Osteoblast (primary cell): ENCODE data around the gene PNPLA8. TPM values are rescaled to one million over a fixed set of nuclear protein-coding genes. Genes with fewer than 3 reads are reported as not detected.

Source experiments
- DNase-seq: peaks from one replicate; pipeline ENCODE4 v3.0.0; 2011; ENCODE audit warnings: low spot score, mixed read lengths; ENCODE audit not compliant: insufficient read length; ENCODE audit errors: missing footprints
- H2AFZ ChIP-seq: 2 replicates; pipeline ENCODE4 v1.6.0; 2011; ENCODE audit warnings: mild to moderate bottlenecking, low read length
- H3K27ac ChIP-seq: 2 replicates; pipeline ENCODE4 v1.5.1; 2011; ENCODE audit warnings: mild to moderate bottlenecking, low read depth, low read length, moderate library complexity
- H3K27me3 ChIP-seq: 2 replicates; pipeline ENCODE4 v1.6.0; 2012; ENCODE audit warnings: mild to moderate bottlenecking, control low read depth, inconsistent platforms, low read length, moderate library complexity; ENCODE audit not compliant: insufficient read depth
- H3K36me3 ChIP-seq: 2 replicates; pipeline ENCODE4 v1.5.1; 2011; ENCODE audit warnings: mild to moderate bottlenecking, low read length, control low read depth, moderate library complexity; ENCODE audit not compliant: insufficient read depth
- H3K4me1 ChIP-seq: 2 replicates; pipeline ENCODE4 v1.5.1; 2011; ENCODE audit warnings: mild to moderate bottlenecking, low read length, control low read depth, moderate library complexity; ENCODE audit not compliant: insufficient read depth
- H3K4me2 ChIP-seq: 2 replicates; pipeline ENCODE4 v1.6.0; 2011; ENCODE audit warnings: mild to moderate bottlenecking, low read length; ENCODE audit not compliant: insufficient read depth
- H3K4me3 ChIP-seq: fragments of 200-600 bp; sonication (generic); 3 replicates; pipeline ENCODE4 v1.5.1; 2012; ENCODE audit warnings: mild to moderate bottlenecking, low read length, inconsistent platforms; ENCODE audit not compliant: insufficient read depth
- H3K79me2 ChIP-seq: 2 replicates; pipeline ENCODE4 v1.6.0; 2012; ENCODE audit warnings: mild to moderate bottlenecking, low read length, control low read depth, inconsistent platforms; ENCODE audit not compliant: insufficient read depth
- H3K9me3 ChIP-seq: 2 replicates; pipeline ENCODE4 v1.5.1; 2011; ENCODE audit warnings: low read depth, low read length, control low read depth
- H4K20me1 ChIP-seq: 2 replicates; pipeline ENCODE4 v1.6.0; 2012; ENCODE audit warnings: mild to moderate bottlenecking, low read length, control low read depth; ENCODE audit not compliant: insufficient read depth
- total RNA-seq: library from RNA; depleted of rRNA; stranded (reverse); fragments of >200 nt; gene quantifications from 2 replicates; pipeline ENCODE4 v1.2.3, GENCODE V29; 2012
- TF ChIP-seq, protein P1 (sequence below): IDR thresholded peaks from 2 replicates; pipeline ENCODE4 v1.5.1; 2011; ENCODE audit warnings: mild to moderate bottlenecking, low read depth, low read length, moderate library complexity; ENCODE audit errors: extremely low read depth

PNPLA8 gene
- total RNA-seq, 1 donor: 37.6 TPM

DNA sequence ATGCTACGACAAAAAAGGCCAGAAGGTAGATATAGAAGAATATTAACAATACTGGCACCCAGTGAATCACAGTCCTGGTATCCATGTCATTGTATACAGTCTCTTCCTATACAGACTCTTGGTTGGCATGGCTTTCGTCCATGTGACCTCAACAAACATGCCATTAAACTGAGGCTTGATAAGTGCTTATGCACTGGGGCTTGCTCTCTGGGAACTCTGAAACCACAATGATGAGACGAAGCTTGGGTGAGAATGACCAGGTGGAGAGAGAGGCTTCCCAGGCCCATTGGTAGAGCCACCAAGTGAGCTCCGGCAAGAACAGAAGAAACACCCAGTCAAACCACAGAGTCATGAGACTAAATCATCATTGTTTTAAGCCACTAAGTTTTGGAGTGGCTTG lies 33.2 kb downstream of the PNPLA8 start:
- Histone ChIP-seq H3K4me2 (no peak overlapping the region), H3K4me3 (no peak overlapping the region), H3K4me1 (peaks cover 2% of the 10 kb centered on the region), H3K27ac (no peak overlapping the region), H3K27me3 (no peaks in the 10 kb centered on the region), H3K9me3 (no peaks in the 10 kb centered on the region), H3K36me3 (no peaks in the 10 kb centered on the region), H2AFZ (no peak overlapping the region), H4K20me1 (no peaks in the 10 kb centered on the region), H3K79me2 (no peaks in the 10 kb centered on the region)
- DNase-seq: peak; percentile 11
- TF ChIP-seq, protein P1, sequence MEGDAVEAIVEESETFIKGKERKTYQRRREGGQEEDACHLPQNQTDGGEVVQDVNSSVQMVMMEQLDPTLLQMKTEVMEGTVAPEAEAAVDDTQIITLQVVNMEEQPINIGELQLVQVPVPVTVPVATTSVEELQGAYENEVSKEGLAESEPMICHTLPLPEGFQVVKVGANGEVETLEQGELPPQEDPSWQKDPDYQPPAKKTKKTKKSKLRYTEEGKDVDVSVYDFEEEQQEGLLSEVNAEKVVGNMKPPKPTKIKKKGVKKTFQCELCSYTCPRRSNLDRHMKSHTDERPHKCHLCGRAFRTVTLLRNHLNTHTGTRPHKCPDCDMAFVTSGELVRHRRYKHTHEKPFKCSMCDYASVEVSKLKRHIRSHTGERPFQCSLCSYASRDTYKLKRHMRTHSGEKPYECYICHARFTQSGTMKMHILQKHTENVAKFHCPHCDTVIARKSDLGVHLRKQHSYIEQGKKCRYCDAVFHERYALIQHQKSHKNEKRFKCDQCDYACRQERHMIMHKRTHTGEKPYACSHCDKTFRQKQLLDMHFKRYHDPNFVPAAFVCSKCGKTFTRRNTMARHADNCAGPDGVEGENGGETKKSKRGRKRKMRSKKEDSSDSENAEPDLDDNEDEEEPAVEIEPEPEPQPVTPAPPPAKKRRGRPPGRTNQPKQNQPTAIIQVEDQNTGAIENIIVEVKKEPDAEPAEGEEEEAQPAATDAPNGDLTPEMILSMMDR: no peak

DNA sequence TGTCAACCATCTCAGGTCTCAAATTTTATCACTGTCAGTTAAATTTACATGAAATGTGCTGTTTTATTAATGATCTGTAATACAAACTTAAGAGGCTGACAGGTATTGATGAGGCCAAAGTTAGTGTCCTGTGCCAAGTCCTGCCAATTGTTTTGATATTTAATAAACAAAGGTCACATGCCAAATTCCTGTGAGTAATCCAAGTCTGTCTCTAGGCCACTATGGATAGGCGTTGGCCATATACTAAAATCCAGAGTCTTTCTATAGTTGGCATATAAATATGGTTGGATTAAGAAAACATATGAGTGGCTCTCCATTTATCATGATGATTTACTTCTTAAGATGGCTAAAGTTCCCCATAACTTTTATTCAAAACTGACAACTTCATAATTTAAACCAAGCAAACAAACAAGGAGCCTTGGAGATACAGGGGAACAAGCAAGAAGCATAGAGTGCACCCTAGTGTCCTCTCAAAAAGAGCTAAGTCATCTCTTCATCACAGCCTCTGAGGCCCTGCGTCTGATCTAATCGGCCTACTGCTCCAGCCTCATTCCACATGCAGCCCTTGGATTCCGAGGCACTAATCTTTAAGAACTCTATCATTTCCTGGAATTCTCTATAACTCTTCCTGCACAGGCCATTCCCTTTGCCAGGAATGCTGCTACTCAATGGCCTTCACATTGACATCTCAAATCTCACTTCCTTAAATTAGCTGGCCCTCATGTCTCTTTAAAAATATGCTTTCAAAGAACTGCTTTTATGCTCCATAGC lies 37.0 kb downstream of the PNPLA8 start:
- Histone ChIP-seq H3K4me3 (no peak overlapping the region), H3K4me2 (no peak overlapping the region), H3K9me3 (no peaks in the 10 kb centered on the region), H3K4me1 (peaks cover 10% of the 10 kb centered on the region), H3K36me3 (no peaks in the 10 kb centered on the region), H3K27ac (no peak overlapping the region), H3K79me2 (no peaks in the 10 kb centered on the region), H4K20me1 (no peaks in the 10 kb centered on the region), H2AFZ (no peak overlapping the region), H3K27me3 (no peaks in the 10 kb centered on the region)
- TF ChIP-seq, protein P1: no peak
- DNase-seq: no peak

DNA sequence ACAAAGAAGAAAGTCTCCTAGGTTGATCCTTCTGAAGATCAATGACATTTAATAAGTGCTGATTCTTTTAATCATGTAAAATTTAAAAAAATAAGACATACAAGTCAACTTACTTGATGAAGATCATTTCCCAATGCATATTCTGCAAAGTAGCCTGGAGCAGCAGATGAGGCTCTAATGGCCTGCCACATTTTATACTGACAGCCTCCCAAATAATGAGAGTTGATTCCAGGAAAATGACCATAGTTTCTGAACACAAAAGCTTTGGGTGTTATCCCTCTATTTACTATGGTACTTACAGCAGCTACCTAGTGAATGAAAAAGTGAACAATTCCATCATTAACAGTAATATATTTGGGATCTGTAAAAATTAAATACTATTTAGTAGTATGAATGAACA lies 38.3 kb downstream of the PNPLA8 start:
- Histone ChIP-seq H2AFZ (no peak overlapping the region), H3K79me2 (no peaks in the 10 kb centered on the region), H3K27me3 (no peaks in the 10 kb centered on the region), H3K4me1 (peaks cover 8% of the 10 kb centered on the region), H3K4me3 (no peak overlapping the region), H3K4me2 (no peak overlapping the region), H3K27ac (no peak overlapping the region), H4K20me1 (no peaks in the 10 kb centered on the region), H3K9me3 (no peaks in the 10 kb centered on the region), H3K36me3 (no peaks in the 10 kb centered on the region)
- TF ChIP-seq, protein P1: no peak
- DNase-seq: no peak

DNA sequence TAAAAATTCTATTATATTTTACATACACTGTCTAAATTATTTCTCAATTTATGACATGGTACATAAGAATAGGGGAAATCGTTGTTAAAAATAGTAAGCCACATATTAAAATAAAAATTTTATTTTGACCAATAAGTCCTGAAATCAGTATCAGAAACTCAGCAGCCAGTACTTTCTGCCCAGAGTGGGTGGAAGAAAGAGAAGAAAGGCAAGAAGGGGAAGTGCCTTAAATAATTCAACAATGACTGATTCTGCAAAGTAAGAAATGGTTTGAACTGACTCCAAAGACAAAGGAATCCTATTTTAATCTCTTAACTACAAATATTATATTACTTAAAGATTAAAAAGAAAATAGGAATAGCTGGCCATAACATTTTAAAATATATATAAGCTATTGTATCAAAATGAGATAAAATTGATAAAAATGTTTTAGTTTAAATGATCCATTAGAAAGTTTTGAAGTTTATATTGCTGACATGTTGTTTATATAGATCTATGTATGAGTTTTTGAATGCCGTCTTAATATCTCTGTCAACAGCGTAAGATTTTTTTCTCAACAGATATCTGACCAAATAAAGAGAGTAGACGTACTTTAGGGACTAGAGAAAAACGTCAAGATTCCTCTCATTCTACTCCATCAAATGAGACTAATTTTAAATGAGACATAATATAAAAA lies 39.5 kb downstream of the PNPLA8 start:
- H3K4me1 ChIP-seq: peaks cover 8% of the 10 kb centered on the region
- H3K36me3 ChIP-seq: no peaks in the 10 kb centered on the region
- H4K20me1 ChIP-seq: no peaks in the 10 kb centered on the region
- no peak overlapping the region for H2AFZ ChIP-seq
- H3K4me3 ChIP-seq: no peak overlapping the region
- H3K27me3 ChIP-seq: no peaks in the 10 kb centered on the region
- TF ChIP-seq, protein P1: no peak
- peak overlapping the region; percentile 41 for H3K27ac ChIP-seq
- peak; percentile 31 for DNase-seq
- no peaks in the 10 kb centered on the region for H3K79me2 ChIP-seq
- no peaks in the 10 kb centered on the region for H3K9me3 ChIP-seq
- H3K4me2 ChIP-seq: peak overlapping the region; percentile 52
